Measurements from ENCODE around the gene STPG1.

DNA sequence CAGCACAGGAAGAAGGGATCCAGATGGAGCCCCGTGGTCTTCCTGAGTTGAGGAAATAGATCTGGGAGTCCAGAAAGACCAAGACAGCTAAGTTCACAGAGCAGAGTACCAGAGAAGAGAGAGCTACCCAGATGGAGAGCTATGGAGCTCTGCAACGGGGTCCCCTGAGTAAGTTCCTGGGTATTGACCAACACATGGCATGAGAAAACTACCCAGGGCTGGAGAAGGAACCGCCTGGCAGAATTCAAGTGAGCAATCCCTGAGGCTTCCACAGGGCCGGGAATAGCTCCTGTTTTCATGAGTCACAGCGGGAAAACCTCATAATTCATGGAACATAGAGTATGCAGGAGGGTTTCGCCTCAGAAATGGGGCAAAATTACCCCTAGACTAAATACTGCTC lies 19.7 kb downstream of the STPG1 start:
- TF ChIP-seq, protein P1, sequence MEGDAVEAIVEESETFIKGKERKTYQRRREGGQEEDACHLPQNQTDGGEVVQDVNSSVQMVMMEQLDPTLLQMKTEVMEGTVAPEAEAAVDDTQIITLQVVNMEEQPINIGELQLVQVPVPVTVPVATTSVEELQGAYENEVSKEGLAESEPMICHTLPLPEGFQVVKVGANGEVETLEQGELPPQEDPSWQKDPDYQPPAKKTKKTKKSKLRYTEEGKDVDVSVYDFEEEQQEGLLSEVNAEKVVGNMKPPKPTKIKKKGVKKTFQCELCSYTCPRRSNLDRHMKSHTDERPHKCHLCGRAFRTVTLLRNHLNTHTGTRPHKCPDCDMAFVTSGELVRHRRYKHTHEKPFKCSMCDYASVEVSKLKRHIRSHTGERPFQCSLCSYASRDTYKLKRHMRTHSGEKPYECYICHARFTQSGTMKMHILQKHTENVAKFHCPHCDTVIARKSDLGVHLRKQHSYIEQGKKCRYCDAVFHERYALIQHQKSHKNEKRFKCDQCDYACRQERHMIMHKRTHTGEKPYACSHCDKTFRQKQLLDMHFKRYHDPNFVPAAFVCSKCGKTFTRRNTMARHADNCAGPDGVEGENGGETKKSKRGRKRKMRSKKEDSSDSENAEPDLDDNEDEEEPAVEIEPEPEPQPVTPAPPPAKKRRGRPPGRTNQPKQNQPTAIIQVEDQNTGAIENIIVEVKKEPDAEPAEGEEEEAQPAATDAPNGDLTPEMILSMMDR (IDR thresholded peaks at IDR 0.05): no peak
- no peak for TF ChIP-seq POLR2A (IDR thresholded peaks at IDR 0.05)

Data from upper lobe of left lung (tissue), 4 donors.